Measurements from ENCODE around the gene CFAP90. TPM values are rescaled to one million over a fixed set of nuclear protein-coding genes. Genes with fewer than 3 reads are reported as not detected.

Gene CFAP90
- total RNA-seq, 1 experiment from 2014 or later, result 0.16 TPM

DNA sequence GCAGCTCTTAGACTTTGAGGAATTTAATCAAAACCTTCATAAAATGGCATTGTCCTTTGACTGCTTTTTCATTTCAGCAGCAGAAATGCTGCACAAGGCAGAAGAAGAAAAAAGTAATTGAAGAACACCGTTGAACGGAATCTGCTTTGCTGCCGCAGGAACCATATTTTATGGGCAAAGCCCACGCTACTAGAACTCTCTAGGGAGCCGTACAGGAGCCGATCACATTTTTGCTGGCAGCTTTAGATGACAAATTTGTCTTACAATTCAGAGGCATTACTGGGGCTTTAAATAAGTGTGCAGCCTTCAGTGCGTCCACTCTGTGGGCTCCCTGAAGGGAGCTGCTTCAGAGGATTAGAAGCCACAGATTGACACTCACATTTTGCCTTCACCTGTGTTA lies 5.4 kb downstream of the CFAP90 start:
- in situ Hi-C loops (cut with HindIII; ENCODE audit: low pct_unique_long_range_greater_than_20kb, low sequenced_read_pairs), result no loop called here
- no peak for DNase-seq (ENCODE audit: low read depth, low spot score)

DNA sequence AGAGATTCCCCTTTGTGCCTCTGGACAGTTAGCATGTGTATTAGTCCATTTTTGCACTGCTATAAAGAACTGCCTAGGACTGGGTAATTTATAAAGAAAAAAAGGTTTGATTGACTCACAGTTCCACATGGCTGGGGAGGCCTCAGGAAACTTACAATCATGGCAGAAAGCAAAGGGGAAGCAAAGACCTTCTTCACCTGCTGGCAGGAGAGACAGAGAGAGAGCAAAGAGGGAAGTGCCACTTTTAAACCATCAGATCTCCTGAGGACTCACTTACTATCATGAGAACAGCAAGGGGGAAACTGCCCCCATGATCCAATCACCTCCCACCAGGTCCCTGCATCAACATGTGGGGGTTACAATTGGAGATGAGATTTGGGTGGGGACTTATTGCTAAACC lies 6.0 kb downstream of the CFAP90 start:
- DNase-seq (ENCODE audit: low read depth, low spot score), result no peak
- in situ Hi-C loops (cut with HindIII; ENCODE audit: low pct_unique_long_range_greater_than_20kb, low sequenced_read_pairs), result no loop called here

DNA sequence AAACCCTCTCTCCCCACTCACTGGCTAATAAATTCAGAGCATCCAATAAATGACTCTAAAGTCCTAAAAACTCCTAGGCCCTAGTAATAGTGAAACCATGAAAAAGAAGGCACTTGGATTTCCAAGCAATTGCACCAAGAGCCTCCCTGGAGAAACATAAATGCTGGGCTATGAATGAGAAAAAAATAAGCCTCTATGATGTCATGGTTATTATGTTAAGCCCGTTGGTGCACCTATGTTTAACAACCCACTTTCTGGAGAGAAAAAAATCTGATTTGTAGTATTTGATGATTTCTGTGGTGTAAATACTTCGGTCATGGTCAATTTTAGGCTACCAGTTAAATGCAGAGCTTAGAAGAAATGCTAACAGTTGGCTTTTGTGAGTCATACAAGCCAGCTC lies 8.4 kb downstream of the CFAP90 start:
- no peak for DNase-seq (ENCODE audit: low read depth, low spot score)
- in situ Hi-C loops (cut with HindIII; ENCODE audit: low pct_unique_long_range_greater_than_20kb, low sequenced_read_pairs), result no loop called here

DNA sequence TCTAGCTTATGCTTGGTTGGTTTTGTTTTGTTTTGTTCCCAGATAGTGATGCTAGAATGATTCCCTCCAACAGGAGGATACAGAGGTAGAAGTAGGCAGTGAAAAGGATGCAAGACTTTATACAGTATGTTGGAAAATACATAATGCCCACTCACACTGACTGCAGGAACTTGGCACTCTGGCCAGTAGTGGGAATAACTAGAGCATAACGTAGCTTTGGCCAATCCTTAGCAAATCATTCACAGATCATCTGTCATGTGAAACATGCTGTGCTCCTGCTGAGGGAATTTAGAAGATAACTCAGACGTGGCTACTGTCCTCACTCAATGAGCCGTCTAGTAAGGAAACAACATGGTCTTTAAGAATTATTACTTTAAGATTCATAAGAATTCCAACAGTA lies 13.5 kb downstream of the CFAP90 start:
- no peak for DNase-seq (ENCODE audit: low read depth, low spot score)
- in situ Hi-C loops (cut with HindIII; ENCODE audit: low pct_unique_long_range_greater_than_20kb, low sequenced_read_pairs), result no loop called here

DNA sequence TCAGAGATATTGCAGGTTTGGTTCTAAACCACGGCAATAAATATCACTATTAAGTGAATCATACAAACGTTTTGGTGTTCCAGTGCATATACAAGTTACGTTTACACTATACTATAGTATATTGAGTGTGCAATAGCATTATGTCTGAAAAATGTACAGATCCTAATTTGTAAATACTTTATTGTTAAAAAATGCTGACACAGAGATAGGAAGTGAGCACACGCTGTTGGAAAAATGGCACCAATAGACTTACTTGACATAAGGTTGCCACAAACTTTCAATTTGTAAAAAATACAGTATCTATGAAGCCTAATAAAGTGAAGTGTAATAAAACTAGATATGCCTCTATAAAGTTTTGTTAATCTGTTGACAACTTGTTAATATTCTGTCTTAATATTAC lies 16.0 kb downstream of the CFAP90 start:
- DNase-seq (ENCODE audit: low read depth, low spot score), result no peak
- in situ Hi-C loops (cut with HindIII; ENCODE audit: low pct_unique_long_range_greater_than_20kb, low sequenced_read_pairs), result no loop called here

DNA sequence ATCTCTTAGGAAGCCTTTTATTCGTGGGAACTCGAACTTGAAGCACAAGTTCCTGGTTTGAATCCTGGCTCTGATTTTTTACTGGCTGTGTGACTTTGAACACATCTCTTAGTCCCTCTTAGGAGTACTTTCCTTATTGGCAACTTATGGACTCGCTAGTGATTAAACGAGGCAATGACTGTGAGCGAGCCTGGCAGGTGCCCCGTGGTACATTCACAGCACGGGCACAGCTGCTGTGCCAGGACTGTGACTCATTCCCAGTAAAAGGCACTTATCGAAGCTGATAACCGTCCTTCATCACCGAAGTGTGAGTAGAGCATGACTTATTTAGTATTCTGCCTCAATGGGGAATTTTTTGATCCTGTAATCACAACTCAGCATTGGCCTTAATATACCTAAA lies 22.7 kb downstream of the CFAP90 start:
- in situ Hi-C loops (cut with HindIII; ENCODE audit: low pct_unique_long_range_greater_than_20kb, low sequenced_read_pairs), result no loop called here

DNA sequence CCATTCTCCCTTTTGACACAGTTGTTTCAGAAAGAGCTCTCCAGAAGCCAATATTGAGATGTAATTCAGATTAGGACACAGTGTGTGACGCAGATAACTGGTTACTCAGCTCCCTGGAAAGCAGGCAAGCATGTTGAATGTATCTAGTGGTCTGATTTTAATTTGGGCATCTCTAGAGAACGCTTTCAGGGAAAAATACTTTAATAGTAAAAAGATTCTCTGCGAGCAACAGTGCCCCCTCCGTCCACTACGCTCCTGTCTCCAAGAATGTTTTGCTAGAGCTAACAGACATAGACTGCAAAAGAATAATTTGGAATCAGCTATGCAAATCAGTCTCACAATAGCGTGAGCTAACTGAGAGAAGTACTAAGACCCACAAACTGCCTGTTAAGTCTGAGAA lies 23.3 kb downstream of the CFAP90 start:
- in situ Hi-C loops (cut with HindIII; ENCODE audit: low pct_unique_long_range_greater_than_20kb, low sequenced_read_pairs), result no loop called here
- no peak for DNase-seq (ENCODE audit: low read depth, low spot score)

More for the DNA sequence above, 22.7 kb downstream of the CFAP90 start:
- no peak for DNase-seq (ENCODE audit: low read depth, low spot score)

DNA sequence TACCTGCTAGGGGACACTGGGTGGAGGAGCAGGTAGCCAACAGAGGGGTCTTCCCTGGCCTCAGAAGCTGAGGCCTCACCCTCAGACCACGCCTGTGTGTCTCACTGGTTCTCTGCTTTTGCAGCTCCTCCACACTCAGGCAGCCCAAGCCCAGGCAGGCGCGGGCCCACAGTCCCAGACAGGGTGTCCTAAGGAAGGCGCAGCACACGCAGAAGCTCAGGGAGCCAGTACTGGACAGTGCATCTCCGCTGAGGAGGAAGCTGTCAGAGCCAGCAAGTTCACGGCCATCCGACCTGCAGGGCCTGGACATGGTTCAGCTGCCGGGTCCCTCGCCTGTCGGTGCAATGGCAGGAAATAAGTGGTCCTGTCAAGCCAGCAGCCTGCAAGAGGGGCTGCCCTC lies 25.3 kb downstream of the CFAP90 start:
- in situ Hi-C loops (cut with HindIII; ENCODE audit: low pct_unique_long_range_greater_than_20kb, low sequenced_read_pairs), result no loop called here
- no peak for DNase-seq (ENCODE audit: low read depth, low spot score)

DNA sequence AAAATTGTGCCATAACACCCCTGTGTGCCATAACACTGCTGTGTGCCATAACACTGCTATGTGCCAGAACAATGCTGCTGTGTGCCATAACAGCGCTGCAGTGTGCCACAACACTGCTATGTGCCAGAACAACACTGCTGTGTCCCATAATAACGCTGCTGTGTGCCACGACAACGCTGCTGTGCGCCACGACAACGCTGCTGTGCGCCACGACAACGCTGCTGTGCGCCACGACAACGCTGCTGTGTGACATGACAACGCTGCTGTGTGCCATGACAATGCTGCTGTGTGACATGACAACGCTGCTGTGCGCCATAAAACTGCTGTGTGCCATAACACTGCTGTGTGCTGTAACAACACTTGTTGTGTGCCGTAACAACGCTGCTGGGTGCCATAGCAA lies 25.9 kb downstream of the CFAP90 start:
- in situ Hi-C loops (cut with HindIII; ENCODE audit: low pct_unique_long_range_greater_than_20kb, low sequenced_read_pairs), result no loop called here
- no peak for DNase-seq (ENCODE audit: low read depth, low spot score)

DNA sequence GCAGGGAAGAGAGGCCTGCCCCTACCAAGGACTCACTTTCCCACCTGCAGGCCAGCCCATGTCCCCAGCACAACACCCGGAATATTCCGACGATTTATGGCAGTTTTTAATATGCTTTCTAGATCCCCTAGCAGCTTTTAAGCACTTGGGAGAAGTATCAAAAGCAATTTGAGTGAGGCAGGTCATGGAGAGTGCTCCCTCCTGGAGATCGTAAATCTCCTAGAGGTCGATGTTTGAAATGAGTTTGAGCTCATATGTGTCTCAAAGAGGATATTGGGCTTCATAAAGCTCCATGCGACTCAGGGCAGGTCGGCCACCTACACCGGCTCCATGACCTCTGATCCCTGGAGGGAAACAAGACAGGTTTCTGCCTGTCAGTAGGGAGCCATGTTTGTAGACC lies 27.3 kb downstream of the CFAP90 start:
- in situ Hi-C loops (cut with HindIII; ENCODE audit: low pct_unique_long_range_greater_than_20kb, low sequenced_read_pairs), result no loop called here
- no peak for DNase-seq (ENCODE audit: low read depth, low spot score)

DNA sequence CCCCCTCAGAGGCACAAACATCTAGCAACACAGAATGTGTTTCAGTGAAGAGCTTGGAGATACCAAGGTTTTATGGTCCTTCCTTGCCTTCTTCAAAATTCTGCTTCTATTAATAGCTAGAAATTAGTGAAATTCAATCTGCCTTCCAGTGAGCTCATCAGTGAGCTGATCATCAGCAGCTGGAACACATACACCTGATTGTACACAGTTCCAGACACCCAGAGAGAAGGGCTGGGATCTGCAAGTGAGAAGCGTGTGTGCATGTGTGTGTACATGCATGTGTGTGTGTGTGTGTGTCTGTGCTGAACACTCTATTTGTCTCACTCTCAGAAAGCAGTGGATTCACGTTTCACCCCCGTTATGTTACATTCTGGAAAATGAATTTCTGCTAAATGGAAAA lies 28.5 kb downstream of the CFAP90 start:
- no peak for DNase-seq (ENCODE audit: low read depth, low spot score)
- in situ Hi-C loops (cut with HindIII; ENCODE audit: low pct_unique_long_range_greater_than_20kb, low sequenced_read_pairs), result no loop called here

DNA sequence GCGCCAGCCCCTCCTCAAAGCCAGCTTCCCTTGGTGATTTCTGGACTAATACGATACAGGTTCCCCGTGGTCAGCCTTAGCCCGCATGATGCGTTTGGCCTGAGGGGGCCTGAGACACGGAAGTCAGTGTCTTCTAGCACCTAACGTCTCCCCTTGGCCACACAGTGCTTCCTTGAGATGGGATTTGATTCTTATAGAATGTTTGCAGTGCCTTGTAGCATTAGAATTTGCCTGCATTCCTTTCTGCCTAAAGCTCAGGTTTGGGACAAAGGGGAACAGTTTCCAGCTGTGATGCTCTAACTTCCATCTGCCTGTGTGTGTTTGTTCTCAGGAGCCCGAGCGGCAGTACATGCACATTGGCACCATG lies 34.4 kb downstream of the CFAP90 start:
- in situ Hi-C loops (cut with HindIII; ENCODE audit: low pct_unique_long_range_greater_than_20kb, low sequenced_read_pairs), result no loop called here

DNA sequence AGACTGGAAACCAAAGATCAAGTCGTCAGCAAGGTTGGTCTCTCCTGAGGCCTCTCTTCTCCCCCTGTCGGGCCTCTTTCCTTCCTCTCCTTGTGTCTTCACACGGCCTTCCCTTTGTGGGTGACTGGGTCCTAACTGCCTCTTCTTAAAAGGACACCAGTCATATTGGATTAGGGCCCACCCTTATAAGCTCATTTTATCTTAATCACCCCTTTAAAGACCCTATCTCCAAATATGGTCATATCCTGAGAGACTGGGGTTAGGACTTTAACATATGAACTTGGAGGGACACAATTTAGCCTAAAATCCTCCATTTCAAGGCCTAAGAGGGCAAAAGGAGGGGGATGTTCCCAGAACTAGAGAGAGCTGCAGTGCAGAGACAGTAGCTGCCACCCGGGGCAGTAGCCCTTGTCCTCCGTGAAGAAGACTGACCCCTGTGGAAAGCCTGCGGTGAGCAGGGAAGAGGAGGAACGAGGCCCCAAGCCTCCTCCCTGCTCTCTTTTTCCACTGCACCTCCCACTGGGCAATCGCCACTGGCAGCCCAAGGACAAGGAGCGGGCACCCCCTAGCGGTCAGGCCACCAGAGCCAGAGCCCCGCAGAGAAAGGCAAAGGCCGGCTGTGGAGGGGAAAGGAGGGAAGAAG lies 34.9 kb downstream of the CFAP90 start:
- in situ Hi-C loops (cut with HindIII; ENCODE audit: low pct_unique_long_range_greater_than_20kb, low sequenced_read_pairs), result no loop called here
- DNase-seq (ENCODE audit: low read depth, low spot score), result peak; percentile 94

More for the DNA sequence above, 34.4 kb downstream of the CFAP90 start:
- DNase-seq (ENCODE audit: low read depth, low spot score), result no peak

DNA sequence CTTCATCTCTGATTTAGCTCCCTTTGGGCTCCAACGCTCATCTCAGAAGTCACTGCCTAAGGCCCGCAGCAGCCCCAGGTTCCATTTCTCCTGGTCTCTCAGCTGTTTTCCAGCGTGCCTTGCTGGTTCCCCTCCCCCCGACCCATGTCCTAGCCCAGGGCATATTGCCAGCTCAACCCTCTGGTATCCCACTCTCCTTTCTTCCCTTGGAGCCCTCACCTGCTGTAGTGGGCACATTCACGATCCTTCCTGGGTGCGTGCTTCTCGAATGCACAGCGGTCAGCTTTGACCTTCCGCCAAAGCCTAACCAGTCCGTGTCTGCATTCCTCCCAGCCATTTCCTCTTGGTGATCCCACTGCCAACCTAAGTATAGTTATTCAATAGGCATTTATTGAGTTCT lies 36.1 kb downstream of the CFAP90 start:
- no peak for DNase-seq (ENCODE audit: low read depth, low spot score)

DNA sequence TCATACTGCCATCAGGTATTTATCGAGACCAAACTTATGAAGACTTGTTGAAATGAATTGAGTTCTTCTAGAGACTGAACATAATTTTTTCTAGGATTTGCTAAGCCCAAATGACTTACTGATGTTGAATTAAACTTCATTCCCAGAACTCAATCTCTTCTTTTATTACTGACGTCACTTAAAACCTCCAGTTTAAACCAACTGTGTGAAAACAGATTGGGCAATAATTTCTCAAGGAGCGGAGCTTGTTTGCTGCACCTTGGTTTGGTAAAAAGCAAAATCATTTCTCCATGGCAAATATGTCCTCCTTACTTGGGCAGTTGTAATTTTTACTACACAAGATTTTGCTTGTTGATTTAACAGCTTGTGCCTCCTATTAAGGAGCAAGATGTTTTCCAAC lies 37.4 kb downstream of the CFAP90 start:
- in situ Hi-C loops (cut with HindIII; ENCODE audit: low pct_unique_long_range_greater_than_20kb, low sequenced_read_pairs), result no loop called here

More for the DNA sequence above, 36.1 kb downstream of the CFAP90 start:
- in situ Hi-C loops (cut with HindIII; ENCODE audit: low pct_unique_long_range_greater_than_20kb, low sequenced_read_pairs), result no loop called here

DNA sequence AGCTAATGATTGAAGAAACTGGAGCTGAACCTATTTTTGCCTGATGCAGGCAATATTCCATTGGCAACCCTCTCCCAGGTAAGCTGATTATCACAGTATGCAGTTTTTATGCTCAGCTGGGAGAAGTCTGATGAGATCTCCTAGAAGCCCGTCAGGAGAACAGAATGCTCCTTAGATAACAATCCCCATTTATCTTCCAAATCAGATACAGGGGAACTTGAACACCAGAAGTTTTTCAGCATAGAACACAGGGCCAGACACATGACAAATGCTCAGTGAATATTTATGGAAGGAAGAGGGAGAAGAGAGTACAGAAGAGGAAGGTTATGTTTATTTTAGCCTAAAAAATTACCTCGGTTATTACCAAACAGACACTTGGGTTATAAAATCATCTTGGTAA lies 37.9 kb downstream of the CFAP90 start:
- in situ Hi-C loops (cut with HindIII; ENCODE audit: low pct_unique_long_range_greater_than_20kb, low sequenced_read_pairs), result no loop called here
- no peak for DNase-seq (ENCODE audit: low read depth, low spot score)

More for the DNA sequence above, 37.4 kb downstream of the CFAP90 start:
- DNase-seq (ENCODE audit: low read depth, low spot score), result no peak

DNA sequence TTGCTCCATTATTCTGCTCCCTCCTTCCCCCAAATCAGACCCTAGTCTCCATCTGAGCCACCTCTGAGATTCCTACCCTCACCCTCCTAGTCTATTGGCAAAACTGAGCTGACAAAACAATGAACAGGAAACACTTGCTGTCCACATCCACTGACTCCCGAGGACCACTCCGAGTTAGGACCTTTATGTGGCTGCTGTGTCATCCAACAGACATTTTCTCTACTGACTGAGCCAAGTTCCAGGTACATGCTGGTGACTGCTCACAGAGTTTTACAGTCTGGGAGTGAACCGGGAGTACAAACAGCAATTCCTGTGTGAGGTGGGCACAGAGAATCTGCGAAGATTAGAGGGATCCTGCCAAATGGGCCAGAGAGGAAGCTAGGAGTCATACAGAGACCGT lies 39.2 kb downstream of the CFAP90 start:
- DNase-seq (ENCODE audit: low read depth, low spot score), result no peak
- in situ Hi-C loops (cut with HindIII; ENCODE audit: low pct_unique_long_range_greater_than_20kb, low sequenced_read_pairs), result no loop called here

DNA sequence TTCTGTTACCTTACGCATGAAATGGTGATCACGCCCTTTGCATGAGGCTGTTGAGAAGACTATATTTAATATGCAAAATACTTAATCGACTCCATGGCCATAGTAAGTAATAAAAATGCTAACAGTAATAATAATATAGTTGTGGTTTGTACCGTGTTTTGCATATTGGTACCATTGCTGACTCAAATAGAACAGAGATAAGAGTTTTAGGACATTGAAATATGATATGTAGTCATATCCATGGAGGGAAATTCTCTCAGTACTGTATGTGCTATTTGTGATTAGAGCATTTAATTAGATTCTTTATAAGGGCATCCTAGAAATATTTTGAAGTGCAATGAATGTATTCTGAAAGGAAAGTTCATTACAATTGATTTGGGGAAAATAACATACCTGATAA lies 41.9 kb downstream of the CFAP90 start:
- DNase-seq (ENCODE audit: low read depth, low spot score), result no peak
- in situ Hi-C loops (cut with HindIII; ENCODE audit: low pct_unique_long_range_greater_than_20kb, low sequenced_read_pairs), result no loop called here

DNA sequence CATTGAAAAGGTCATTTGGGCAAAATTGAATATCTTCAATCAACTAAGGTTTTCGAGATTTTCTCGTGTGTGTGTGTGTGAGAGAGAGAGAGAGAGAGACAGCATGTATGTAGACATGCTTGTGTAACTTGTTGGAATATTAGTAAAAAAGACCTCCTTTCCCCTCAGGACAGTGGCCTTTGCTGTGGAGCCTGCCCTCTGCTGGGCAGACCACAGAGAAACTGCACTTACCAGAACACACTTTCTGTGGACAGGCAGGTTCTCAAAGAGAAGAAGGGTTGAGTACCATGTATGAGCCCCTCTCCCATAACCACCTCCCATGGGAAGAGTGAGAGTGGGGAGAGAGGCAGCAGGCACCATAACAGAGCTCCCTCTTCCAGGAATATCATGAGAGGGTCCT lies 45.6 kb downstream of the CFAP90 start:
- in situ Hi-C loops (cut with HindIII; ENCODE audit: low pct_unique_long_range_greater_than_20kb, low sequenced_read_pairs), result no loop called here
- DNase-seq (ENCODE audit: low read depth, low spot score), result peak; percentile 70

DNA sequence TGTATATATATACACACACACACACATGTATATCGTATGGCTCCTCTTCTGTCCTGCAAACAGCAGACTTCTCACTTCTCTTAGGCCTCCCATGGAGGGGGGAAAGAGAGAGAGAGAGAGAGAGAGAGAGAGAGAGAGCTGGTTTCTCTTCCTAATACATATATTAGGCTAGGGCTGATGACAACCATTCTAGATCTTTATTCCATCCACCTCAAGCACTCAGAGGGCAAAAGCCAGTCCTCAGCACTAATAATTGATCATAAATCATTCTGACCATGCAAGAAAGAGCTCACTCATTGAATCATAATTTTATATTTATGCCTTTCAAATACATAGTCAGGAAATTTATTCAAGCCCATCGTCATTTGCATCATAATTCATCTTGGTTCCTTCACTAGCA lies 47.0 kb downstream of the CFAP90 start:
- in situ Hi-C loops (cut with HindIII; ENCODE audit: low pct_unique_long_range_greater_than_20kb, low sequenced_read_pairs), result no loop called here
- DNase-seq (ENCODE audit: low read depth, low spot score), result no peak
